Ramos (cell line): ENCODE measurements around the gene ZNF605.
"Not testable (repeated sequence)": the region's sequence is repeated elsewhere in the genome, so short reads cannot be mapped to it uniquely, and the experiment has no call there.

ENCODE experiments used
- in situ Hi-C: fragments of 300-500 bp; cut with MboI; formaldehyde crosslinking; loops from one replicate; pipeline ENCODE4 v1.14.3; 2022; ENCODE audit warnings: low sequenced_read_pairs; ENCODE audit not compliant: unreplicated experiment

The ZNF605 gene

GRCh38 chr12:132949936-132950837, 5.9 kb downstream of the ZNF605 start:
- in situ Hi-C loops: no loop called here

DNA sequence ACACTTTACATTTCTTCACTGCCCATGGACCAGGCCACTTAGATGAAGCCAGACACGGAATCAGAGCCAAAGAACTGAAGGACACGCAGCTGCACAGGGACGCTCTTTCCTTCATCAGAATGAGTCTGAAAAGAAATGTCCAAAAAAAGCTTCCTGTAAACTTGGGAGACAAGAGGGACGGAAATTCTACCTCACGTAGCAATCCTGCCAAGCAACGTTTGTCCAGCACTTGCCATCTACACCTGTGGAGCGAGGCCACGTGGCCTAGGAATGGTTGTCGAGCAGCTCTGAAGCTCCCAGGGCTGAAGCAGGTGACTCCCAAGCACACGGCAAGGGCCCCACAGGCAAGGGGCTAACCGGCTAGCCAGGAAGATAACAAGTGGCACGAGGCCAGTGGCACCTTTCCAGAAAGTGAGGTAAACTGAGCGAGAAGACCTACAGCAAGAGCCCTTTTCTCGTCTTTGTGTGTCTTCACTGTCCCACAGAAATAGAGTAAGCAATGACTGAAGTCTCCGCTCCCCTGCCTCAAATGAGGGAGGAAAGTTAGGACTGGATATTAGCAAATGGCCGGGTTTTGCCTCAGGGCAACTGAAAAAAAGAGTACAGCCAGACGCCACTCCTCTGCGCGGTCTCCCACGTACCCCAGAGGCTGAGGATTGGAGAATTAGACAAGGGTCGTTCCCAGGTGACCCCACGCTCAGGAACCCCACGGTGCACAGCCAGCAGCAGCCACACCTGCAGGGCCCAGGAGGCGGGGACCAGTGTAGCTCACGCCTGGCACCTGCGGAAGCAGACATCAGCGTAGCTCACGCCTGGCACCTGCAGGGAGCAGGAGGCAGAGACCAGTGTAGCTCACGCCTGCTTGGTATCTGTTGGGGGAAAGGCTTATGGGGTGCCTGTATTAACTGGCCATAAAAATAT, 7.7 kb downstream of the ZNF605 start:
- in situ Hi-C loops: no loop called here

DNA sequence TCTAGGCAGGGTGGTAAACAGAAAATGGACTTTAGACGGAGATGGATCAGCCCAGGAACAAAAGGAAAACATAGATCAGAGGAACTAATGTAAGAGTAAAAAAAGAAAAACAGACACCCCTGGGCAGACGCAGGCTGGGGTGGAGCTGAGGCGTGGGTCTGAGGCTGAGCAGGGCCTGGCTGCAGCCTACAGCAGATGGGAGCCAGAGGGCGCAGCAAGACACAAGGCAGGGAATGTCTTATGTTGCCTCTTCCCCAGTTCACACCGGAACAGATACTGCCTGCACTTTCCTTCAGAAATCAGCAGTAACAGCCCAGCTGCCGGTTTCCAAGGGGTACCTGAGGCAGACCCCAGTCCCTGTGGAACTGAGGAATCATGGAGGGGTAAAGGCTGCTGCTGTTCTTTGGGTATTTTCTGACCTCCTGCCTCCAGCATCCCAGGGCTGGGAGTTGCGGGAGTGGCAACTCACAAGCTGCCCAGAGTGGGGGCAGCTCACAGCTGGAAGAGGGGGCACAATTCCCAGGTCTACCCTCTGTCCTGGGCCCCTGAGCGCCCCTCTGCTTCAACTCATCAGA, 9.8 kb downstream of the ZNF605 start:
- in situ Hi-C loops: no loop called here

GRCh38 chr12:132945806-132946205, 10.3 kb downstream of the ZNF605 start:
- in situ Hi-C loops: no loop called here

- in situ Hi-C loops: no loop called here
Measured at GRCh38 chr12:132942611-132943010, 13.5 kb downstream of the ZNF605 start.

DNA sequence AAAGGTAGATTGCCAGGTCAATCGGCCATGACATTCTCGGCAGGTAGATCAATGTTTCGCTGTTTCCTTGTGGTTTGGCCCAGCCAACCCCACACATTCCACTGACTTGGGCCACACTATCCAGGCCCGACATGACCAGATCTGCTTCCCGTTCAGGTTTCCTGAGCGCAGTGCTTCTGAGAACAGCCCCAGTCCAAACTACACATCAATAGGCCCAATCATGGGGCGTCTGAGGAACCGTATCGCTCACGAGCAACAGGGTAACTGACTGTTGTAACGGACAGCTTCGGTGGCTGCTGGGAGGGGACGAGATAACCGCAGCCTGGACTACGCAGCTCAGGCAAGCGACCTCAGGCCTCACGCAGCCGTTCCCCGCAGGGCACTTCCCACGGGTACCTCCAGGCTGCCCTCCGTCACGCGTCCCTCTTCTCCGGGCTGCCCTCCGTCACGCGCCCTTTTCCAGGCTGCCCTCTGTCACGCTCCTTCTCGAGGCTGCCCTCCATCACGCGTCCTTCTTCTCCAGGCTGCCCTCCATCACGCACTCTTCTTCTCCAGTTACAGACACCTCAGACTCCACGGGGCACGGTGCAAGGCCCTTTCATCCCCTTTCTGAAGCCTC, 14.7 kb downstream of the ZNF605 start:
- in situ Hi-C loops: no loop called here

DNA sequence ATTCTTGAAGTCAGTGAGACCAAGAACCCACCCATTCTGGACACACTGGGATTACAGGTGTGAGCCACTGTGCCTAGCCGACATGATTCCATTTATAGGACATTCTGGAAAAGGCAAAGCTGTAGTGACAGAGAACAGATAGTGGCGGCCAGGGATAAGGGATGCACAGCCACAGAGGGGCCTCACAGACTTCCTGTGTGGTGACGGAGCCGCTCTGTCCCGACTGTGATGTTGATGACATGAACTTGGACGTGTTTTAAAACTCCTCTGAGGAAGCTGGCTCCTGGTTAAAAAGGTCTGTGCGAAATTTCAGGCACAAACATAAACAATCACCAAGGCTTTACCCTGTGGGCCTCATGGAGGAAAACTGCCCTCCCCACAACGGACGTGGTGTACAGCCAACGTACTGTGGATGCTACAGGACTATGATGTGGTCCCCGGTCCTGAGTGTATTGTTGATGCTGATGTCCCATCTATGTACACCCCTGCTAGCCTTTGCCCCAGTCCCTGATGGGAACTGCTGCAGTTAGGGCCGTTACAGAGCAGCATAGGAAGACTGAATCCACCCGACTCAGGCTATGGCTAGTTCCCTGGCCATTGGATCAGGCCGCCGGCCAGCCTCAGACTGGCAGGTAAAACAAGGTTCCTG, 15.9 kb downstream of the ZNF605 start:
- in situ Hi-C loops: no loop called here

GRCh38 chr12:132938807-132939206, 17.3 kb downstream of the ZNF605 start:
- in situ Hi-C loops: not testable (repeated sequence)

- in situ Hi-C loops: no loop called here
Measured at GRCh38 chr12:132937476-132937875, 18.6 kb downstream of the ZNF605 start.

DNA sequence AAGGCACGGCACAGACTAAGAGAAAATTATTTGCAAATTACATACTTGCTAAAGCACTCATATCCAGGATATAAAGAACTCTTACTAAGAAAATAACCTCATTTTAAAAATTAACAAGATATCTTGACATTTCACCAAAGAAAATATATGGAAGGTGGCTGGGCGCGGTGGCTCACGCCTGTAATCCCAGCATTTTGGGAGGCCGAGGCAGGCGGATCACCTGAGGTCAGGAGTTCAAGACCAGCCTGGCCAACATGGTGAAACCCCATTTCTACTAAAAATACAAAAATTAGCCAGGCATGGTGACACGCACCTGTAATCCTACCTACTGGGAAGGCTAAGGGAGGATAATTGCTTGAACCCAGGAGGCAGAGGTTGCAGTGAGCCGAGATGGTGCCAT, 19.2 kb downstream of the ZNF605 start:
- in situ Hi-C loops: not testable (repeated sequence)

DNA sequence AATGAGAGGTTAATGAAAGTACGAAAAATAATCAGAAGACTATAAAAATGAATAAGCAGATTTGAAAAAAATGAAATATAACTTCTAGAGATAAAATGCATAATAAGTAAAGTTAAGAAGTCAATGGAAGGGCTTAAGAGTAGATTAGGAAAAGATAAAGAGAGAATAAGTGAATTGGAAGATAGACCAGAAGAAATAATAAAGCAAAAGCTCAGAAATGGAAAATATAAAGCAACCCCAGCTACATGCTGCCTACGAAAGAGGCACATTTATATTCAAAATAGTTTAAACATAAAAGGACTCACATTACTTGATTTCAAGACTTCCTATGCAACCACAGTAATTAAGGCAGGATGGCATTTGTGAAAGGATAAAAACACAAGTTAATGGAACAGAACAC, 19.9 kb downstream of the ZNF605 start:
- in situ Hi-C loops: no loop called here

GRCh38 chr12:132926415-132926833, 29.7 kb downstream of the ZNF605 start:
- in situ Hi-C loops: no loop called here

- in situ Hi-C loops: no loop called here
Measured at GRCh38 chr12:132925597-132926414, 30.3 kb downstream of the ZNF605 start.

GRCh38 chr12:132924356-132924755, 31.8 kb downstream of the ZNF605 start:
- in situ Hi-C loops: no loop called here

- in situ Hi-C loops: no loop called here
Measured at GRCh38 chr12:132923356-132923909, 32.7 kb downstream of the ZNF605 start.

DNA sequence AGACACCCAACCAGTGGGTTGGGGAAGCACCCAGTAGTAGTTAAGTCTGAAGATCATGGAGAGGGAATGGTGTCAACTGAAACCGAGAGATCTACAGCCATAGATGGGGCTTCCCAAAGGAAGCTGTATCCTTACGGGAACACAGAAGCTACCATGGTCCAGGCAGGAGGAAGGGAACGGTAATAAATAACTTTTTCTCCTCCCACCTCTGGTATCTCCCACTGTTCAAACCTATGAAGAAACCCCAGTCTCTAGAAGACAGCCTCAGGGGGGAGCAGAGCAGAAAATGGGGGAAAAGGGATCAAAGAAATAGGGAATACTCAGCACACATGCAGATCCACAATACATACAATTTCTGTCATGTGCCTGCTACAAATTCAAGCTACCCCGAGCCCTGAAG, 33.4 kb downstream of the ZNF605 start:
- in situ Hi-C loops: no loop called here

GRCh38 chr12:132921685-132922084, 34.4 kb downstream of the ZNF605 start:
- in situ Hi-C loops: no loop called here

DNA sequence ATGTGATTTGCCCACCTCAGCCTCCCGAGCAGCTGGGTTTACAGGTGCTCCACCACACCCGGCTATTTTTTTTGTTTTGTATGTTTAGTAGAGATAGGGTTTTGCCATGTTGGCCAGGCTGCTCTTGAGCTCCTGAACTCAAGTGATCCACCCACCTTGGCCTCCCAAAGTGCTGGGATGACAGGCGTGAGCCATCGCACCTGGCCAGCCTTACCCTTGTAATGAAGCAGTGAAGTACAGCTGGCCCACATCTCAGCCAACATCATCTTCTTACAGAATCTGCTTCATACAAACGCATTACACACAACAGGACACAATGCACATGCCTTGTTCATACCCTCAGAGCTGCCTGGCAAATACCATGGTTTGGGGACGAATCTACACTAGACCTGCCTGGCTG, 37.4 kb downstream of the ZNF605 start:
- in situ Hi-C loops: no loop called here

DNA sequence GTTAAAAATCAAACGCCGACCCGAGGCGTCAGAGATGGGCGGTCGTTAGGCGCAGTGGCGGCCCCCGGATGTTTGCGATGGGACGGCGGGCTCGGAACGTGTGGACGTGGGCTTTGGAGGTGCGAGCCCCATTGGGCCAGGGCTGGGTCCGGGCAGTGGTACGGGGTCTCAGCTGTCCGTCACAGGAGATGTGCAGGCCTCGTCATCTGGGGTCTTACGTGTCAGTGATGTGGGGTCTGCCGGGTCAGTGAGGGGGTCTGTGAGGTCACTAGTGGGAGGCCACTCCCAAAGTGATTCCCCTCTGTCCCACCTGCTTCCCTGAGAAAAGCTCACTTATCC, 47.1 kb downstream of the ZNF605 start:
- in situ Hi-C loops: no loop called here
